HFF-Myc (cell line): Measurements from ENCODE around the gene SMOC2.

Experiments used
- DNase-seq: peaks from one replicate; pipeline ENCODE4 v3.0.0-alpha.2; 2011; ENCODE audit warnings: low read depth; ENCODE audit errors: extremely low read depth
- H3K4me3 ChIP-seq: replicated peaks from 2 replicates; pipeline ENCODE4 v1.5.1; 2011; ENCODE audit warnings: low read depth, mild to moderate bottlenecking, control low read depth, low read length
- CTCF ChIP-seq: IDR thresholded peaks from 2 replicates; pipeline ENCODE4 v1.5.1; 2012; ENCODE audit warnings: mild to moderate bottlenecking, low read depth, low read length, control low read depth; ENCODE audit errors: missing control alignments

Gene SMOC2

GRCh38 chr6:168708526-168708925 lies 267.5 kb downstream of the SMOC2 start:
- no peak for DNase-seq
- no peak overlapping the region for H3K4me3 ChIP-seq
- no peak for TF ChIP-seq CTCF

- no peak for DNase-seq
- H3K4me3 ChIP-seq, result no peak overlapping the region
- TF ChIP-seq CTCF, result no peak
These were observed 268.0 kb downstream of the SMOC2 start for GRCh38 chr6:168708984-168709383.

GRCh38 chr6:168709390-168709789 lies 268.4 kb downstream of the SMOC2 start:
- no peak for DNase-seq
- TF ChIP-seq CTCF, result no peak
- H3K4me3 ChIP-seq, result no peak overlapping the region

GRCh38 chr6:168709991-168710390 lies 269.0 kb downstream of the SMOC2 start:
- no peak for TF ChIP-seq CTCF
- no peak overlapping the region for H3K4me3 ChIP-seq
- DNase-seq, result no peak

GRCh38 chr6:168711049-168711640 lies 270.2 kb downstream of the SMOC2 start:
- no peak for DNase-seq
- TF ChIP-seq CTCF, result no peak
- no peak overlapping the region for H3K4me3 ChIP-seq

- no peak overlapping the region for H3K4me3 ChIP-seq
- no peak for DNase-seq
- TF ChIP-seq CTCF, result no peak
These were observed 270.8 kb downstream of the SMOC2 start for GRCh38 chr6:168711666-168712300.
